IMR-90 (cell line): ENCODE results near the gene RNF114. TPM values are rescaled to one million over a fixed set of nuclear protein-coding genes. Genes with fewer than 3 reads are reported as not detected.

ENCODE experiments used
- ATAC-seq: fragments of 200-7000 bp; cut with Tn5 transposase; 2 replicates; pipeline ENCODE4 v1.9.1; 2020; ENCODE audit warnings: low read depth, mild to moderate bottlenecking, moderate library complexity
- BruUV-seq: library from RNA; stranded (reverse); fragments of 400-500 nt; replicated peaks from 2 replicates; lab custom pipeline; 2021; lab: Mats Ljungman, UMichigan
- CTCF ChIA-PET: fragments of 300-600 bp; formaldehyde crosslinking; extraction: SDS; loops from one replicate; lab custom pipeline; 2021; ENCODE audit warnings: antibody characterized with exemption; lab: Yijun Ruan, JAX
- POLR2A ChIA-PET: fragments of 300-600 bp; sonication (Branson Sonifier 250); formaldehyde crosslinking; loops from one replicate; lab custom pipeline; 2022; ENCODE audit warnings: antibody characterized with exemption; ENCODE audit not compliant: unreplicated experiment; lab: Charles Lee
- DNase-seq: peaks from one replicate; pipeline ENCODE4 v3.0.0; 2013
- H2AFZ ChIP-seq: replicated peaks from 2 replicates; pipeline ENCODE3; 2013; ENCODE audit warnings: low read length, mild to moderate bottlenecking; ENCODE audit not compliant: poor library complexity
- H2AK5ac ChIP-seq: 2 replicates; pipeline ENCODE4 v1.6.1; 2013; ENCODE audit warnings: low read depth, low read length, inconsistent platforms
- H2AK9ac ChIP-seq: replicated peaks from 2 replicates; pipeline ENCODE3; 2013; ENCODE audit warnings: mild to moderate bottlenecking, low read depth, low read length, moderate library complexity; ENCODE audit not compliant: poor library complexity
- H2BK120ac ChIP-seq: 2 replicates; pipeline ENCODE4 v1.6.1; 2013; ENCODE audit warnings: low read depth, low read length, inconsistent platforms
- H2BK15ac ChIP-seq: 3 replicates; pipeline ENCODE4 v1.6.1; 2013; ENCODE audit warnings: low read depth, low read length, inconsistent platforms
- H2BK20ac ChIP-seq: 2 replicates; pipeline ENCODE4 v1.6.1; 2013; ENCODE audit warnings: low read depth, mild to moderate bottlenecking, inconsistent platforms, low read length, moderate library complexity
- H2BK5ac ChIP-seq: 2 replicates; pipeline ENCODE4 v1.6.1; 2013; ENCODE audit warnings: mild to moderate bottlenecking, low read depth, low read length, inconsistent platforms; ENCODE audit not compliant: poor library complexity, severe bottlenecking
- H3K14ac ChIP-seq: replicated peaks from 2 replicates; pipeline ENCODE4 v1.6.1; 2013; ENCODE audit warnings: low read depth, low read length, inconsistent platforms
- H3K18ac ChIP-seq: 2 replicates; pipeline ENCODE4 v1.6.1; 2013; ENCODE audit warnings: low read depth, low read length, control low read depth
- H3K23ac ChIP-seq: 2 replicates; pipeline ENCODE4 v1.6.1; 2013; ENCODE audit warnings: low read depth, low read length, inconsistent platforms
- H3K27ac ChIP-seq: 2 replicates; pipeline ENCODE4 v1.5.1; 2013; ENCODE audit warnings: mild to moderate bottlenecking, control low read depth, low read length; ENCODE audit not compliant: insufficient read depth
- H3K27me3 ChIP-seq: 2 replicates; pipeline ENCODE4 v1.6.1; 2013; ENCODE audit warnings: low read length; ENCODE audit not compliant: control insufficient read depth, insufficient read depth
- H3K36me3 ChIP-seq: 2 replicates; pipeline ENCODE4 v1.6.1; 2013; ENCODE audit warnings: low read length, mixed read lengths; ENCODE audit not compliant: control insufficient read depth, insufficient read depth
- H3K4ac ChIP-seq: 2 replicates; pipeline ENCODE4 v1.6.1; 2013; ENCODE audit warnings: low read depth, low read length, inconsistent platforms
- H3K4me1 ChIP-seq: 2 replicates; pipeline ENCODE4 v1.6.1; 2013; ENCODE audit warnings: low read length, mixed read lengths; ENCODE audit not compliant: control insufficient read depth, insufficient read depth
- H3K4me2 ChIP-seq: 2 replicates; pipeline ENCODE4 v1.6.1; 2013; ENCODE audit warnings: low read depth, mild to moderate bottlenecking, control low read depth, low read length, moderate library complexity
- H3K4me3 ChIP-seq: 2 replicates; pipeline ENCODE4 v1.5.1; 2013; ENCODE audit warnings: low read depth, mild to moderate bottlenecking, control low read depth, low read length, moderate library complexity; ENCODE audit not compliant: insufficient read depth
- H3K56ac ChIP-seq: 2 replicates; pipeline ENCODE4 v1.6.1; 2013; ENCODE audit warnings: low read length, inconsistent platforms; ENCODE audit not compliant: insufficient read depth; ENCODE audit errors: extremely low read depth
- H3K79me1 ChIP-seq, 2 experiments: 2 replicates each; pipeline ENCODE4 v1.6.1; 2013; ENCODE audit warnings: low read length in 2 of 2, inconsistent platforms in 1 of 2, low read depth in 1 of 2
- H3K9ac ChIP-seq: 2 replicates; pipeline ENCODE4 v1.6.1; 2013; ENCODE audit warnings: low read depth, low read length, control low read depth
- H3K9me1 ChIP-seq: 2 replicates; pipeline ENCODE4 v1.6.1; 2013; ENCODE audit warnings: low read length, inconsistent platforms; ENCODE audit not compliant: insufficient read depth
- H3K9me3 ChIP-seq: 2 replicates; pipeline ENCODE4 v1.6.1; 2013; ENCODE audit warnings: low read length; ENCODE audit not compliant: control insufficient read depth, insufficient read depth
- H4K20me1 ChIP-seq: 2 replicates; pipeline ENCODE4 v1.6.1; 2013; ENCODE audit warnings: low read length, inconsistent platforms; ENCODE audit not compliant: insufficient read depth
- H4K5ac ChIP-seq: 2 replicates; pipeline ENCODE4 v1.6.1; 2013; ENCODE audit warnings: mild to moderate bottlenecking, low read depth, low read length, control low read depth
- H4K8ac ChIP-seq, 2 experiments: 2 replicates each; pipeline ENCODE4 v1.6.1; 2013; ENCODE audit warnings: low read depth in 2 of 2, low read length in 2 of 2, control low read depth in 1 of 2, inconsistent platforms in 1 of 2
- H4K91ac ChIP-seq: 2 replicates; pipeline ENCODE4 v1.6.1; 2013; ENCODE audit warnings: low read depth, low read length, inconsistent platforms; ENCODE audit not compliant: insufficient read depth
- CEBPB ChIP-seq: IDR thresholded peaks from 2 replicates; pipeline ENCODE4 v1.6.1; 2012; ENCODE audit warnings: low read depth, low read length, improper control_type of control experiment
- CHD1 ChIP-seq: IDR thresholded peaks from 2 replicates; pipeline ENCODE4 v1.6.1; 2012; ENCODE audit warnings: low read depth, low read length, improper control_type of control experiment
- FOS ChIP-seq: fragments of 150-350 bp; IDR thresholded peaks from 2 replicates; pipeline ENCODE4 v1.6.1; 2016; ENCODE audit warnings: low read depth, low read length
- MAFK ChIP-seq: IDR thresholded peaks from 2 replicates; pipeline ENCODE4 v1.6.1; 2012; ENCODE audit warnings: low read depth, low read length, improper control_type of control experiment
- MAZ ChIP-seq: IDR thresholded peaks from 2 replicates; pipeline ENCODE4 v1.6.1; 2012; ENCODE audit warnings: low read depth, mild to moderate bottlenecking, low read length, improper control_type of control experiment, moderate library complexity, borderline replicate concordance
- MXI1 ChIP-seq: IDR thresholded peaks from 2 replicates; pipeline ENCODE4 v1.6.1; 2012; ENCODE audit warnings: low read depth, mild to moderate bottlenecking, low read length, moderate library complexity, borderline replicate concordance
- NFE2L2 ChIP-seq: fragments of 150-350 bp; IDR thresholded peaks from 2 replicates; pipeline ENCODE4 v1.6.1; 2016; ENCODE audit warnings: low read depth, mild to moderate bottlenecking, low read length
- POLR2A ChIP-seq: IDR thresholded peaks from 2 replicates; pipeline ENCODE4 v1.6.1; 2012; ENCODE audit warnings: mild to moderate bottlenecking, low read depth, low read length
- RAD21 ChIP-seq: IDR thresholded peaks from 2 replicates; pipeline ENCODE4 v1.6.1; 2012; ENCODE audit warnings: low read length, improper control_type of control experiment
- RCOR1 ChIP-seq: IDR thresholded peaks from 2 replicates; pipeline ENCODE4 v1.6.1; 2012; ENCODE audit warnings: mild to moderate bottlenecking, low read length, improper control_type of control experiment; ENCODE audit not compliant: insufficient replicate concordance
- RFX5 ChIP-seq: IDR thresholded peaks from 2 replicates; pipeline ENCODE4 v1.8.0; 2012; ENCODE audit warnings: low read depth, mild to moderate bottlenecking, low read length, moderate library complexity
- SMC3 ChIP-seq: fragments of 150-350 bp; IDR thresholded peaks from 2 replicates; pipeline ENCODE4 v1.6.1; 2016; ENCODE audit warnings: low read depth, mild to moderate bottlenecking, antibody characterized with exemption, low read length, moderate library complexity
- WGBS, 2 experiments: methylation state at CpG; one replicate each; pipeline versions ENCODE4 v1.1.5 to v1.1.7; 2013; ENCODE audit warnings: missing lambda C conversion rate in 2 of 2; ENCODE audit not compliant: insufficient read length in 1 of 2; ENCODE audit errors: extremely low coverage in 2 of 2; 5-methylcytosine and 5-hydroxymethylcytosine counted together
- dilution Hi-C: fragments of 300-500 bp; cut with HindIII; formaldehyde crosslinking; loops from one replicate; pipeline ENCODE4 v1.14.3; 2018; ENCODE audit warnings: low sequenced_read_pairs; ENCODE audit not compliant: unreplicated experiment
- in situ Hi-C: fragments of 300-500 bp; cut with MboI; formaldehyde crosslinking; loops from 3 replicates; pipeline ENCODE4 v1.14.3; 2019; ENCODE audit warnings: low sequenced_read_pairs, inconsistent platforms, mixed read lengths
- intact Hi-C: fragments of 100-400 bp; cut with micrococcal nuclease; formaldehyde crosslinking; loops from 2 replicates; pipeline ENCODE4 v1.10.0; 2022
- polyA plus RNA-seq, 3 experiments: library from polyadenylated mRNA; depleted of rRNA; stranded (reverse); fragments of >200 nt; gene quantifications; 2 replicates each; pipeline ENCODE4 v1.2.3, GENCODE V29; 2012; ENCODE audit warnings: low replicate concordance in 1 of 3
- total RNA-seq: library from RNA; depleted of rRNA; stranded (reverse); fragments of >200 nt; gene quantifications from 2 replicates; pipeline ENCODE4 v1.2.3, GENCODE V29; 2012
- TF ChIP-seq, protein P1 (sequence below): fragments of 150-350 bp; IDR thresholded peaks from 2 replicates; pipeline ENCODE4 v1.6.1; 2016; ENCODE audit warnings: low read depth, mild to moderate bottlenecking, low read length, moderate library complexity, borderline replicate concordance
- TF ChIP-seq, protein P2 (sequence below): fragments of 150-350 bp; IDR thresholded peaks from 2 replicates; pipeline ENCODE4 v1.6.1; 2017; ENCODE audit warnings: mild to moderate bottlenecking, antibody characterized with exemption, low read length, low read depth
- TF ChIP-seq, protein P3 (sequence below): conservative IDR thresholded peaks from 2 replicates; pipeline ENCODE4 v1.5.1; 2012; ENCODE audit warnings: mild to moderate bottlenecking, low read depth, low read length, improper control_type of control experiment

Gene RNF114
- total and polyA plus RNA-seq, 2 of the 4 experiments (the other 2 are of a cell fraction) = 44.6 to 62.3 TPM

DNA sequence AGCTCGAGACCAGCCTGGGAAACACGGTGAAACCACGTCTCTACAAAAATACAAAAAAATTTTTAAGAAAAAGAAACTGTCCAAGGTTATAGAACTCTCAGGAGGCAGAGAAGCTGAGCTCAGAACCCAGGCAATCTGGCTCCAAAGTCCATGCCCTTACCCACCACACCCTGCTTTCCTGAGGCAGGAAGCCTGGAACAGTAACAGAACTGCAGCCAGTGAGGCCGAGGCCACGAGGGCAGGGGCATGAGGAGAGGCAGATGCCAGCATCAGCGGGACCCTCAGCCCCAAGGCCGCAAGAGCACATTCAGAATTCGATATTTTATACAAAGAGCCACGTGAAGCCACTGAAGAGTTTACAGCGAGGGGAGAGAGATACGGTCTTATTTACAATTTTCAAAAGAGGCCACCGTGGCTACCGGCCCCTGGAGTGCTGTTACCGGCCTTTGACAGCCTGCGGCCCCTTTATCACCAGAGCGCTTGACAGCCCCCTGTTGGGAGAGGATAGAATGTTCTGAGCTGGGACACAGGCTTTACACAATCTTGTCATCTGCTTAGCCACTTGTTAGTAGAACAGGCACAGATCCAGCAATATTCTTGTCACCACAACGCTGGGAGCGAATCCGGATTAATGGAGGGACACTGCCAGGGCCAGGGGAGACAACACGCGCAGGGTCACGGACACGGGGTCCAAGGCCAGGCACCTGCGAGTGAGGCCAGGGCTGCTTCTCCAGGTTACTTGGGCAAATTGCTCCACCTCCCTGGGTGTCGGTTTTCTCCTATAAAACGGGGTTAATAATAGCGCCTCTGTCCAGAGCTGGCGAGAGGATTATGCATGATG, 26.5 kb upstream of the RNF114 start:
- no peak overlapping the region for H3K4ac ChIP-seq
- no peak overlapping the region for H4K5ac ChIP-seq
- peaks cover 9% of the 10 kb centered on the region for H3K4me1 ChIP-seq
- in situ Hi-C loops (no loop called here), dilution Hi-C loops (no loop called here), intact Hi-C loops (no loop called here)
- H2AK5ac ChIP-seq = no peak overlapping the region
- ChIA-PET CTCF (no interaction called here), POLR2A (no interaction called here)
- peaks cover 40% of the 10 kb centered on the region for H3K36me3 ChIP-seq
- WGBS, 2 experiments = 72% methylated on average over 17 of the region's 28 CpGs; no CpG with 5 or more reads in 1 of the 2 experiments
- no TSS peak for BruUV-seq
- H3K4me3 ChIP-seq = no peak overlapping the region
- peaks cover 27 to 76% of the 10 kb centered on the region in 2 experiments for H3K79me1 ChIP-seq
- no peak overlapping the region for H2AK9ac ChIP-seq
- no peak overlapping the region for H3K18ac ChIP-seq
- peaks cover 57% of the 10 kb centered on the region for H4K20me1 ChIP-seq
- no peak overlapping the region for H3K9ac ChIP-seq
- no peak overlapping the region for H2BK5ac ChIP-seq
- peak; percentile 44; the same call in 1 of the 2 replicates for ATAC-seq
- no peak overlapping the region for H2BK120ac ChIP-seq
- no peak overlapping the region for H3K27ac ChIP-seq
- DNase-seq = no peak
- no peak overlapping the region for H3K23ac ChIP-seq
- H4K91ac ChIP-seq = no peak overlapping the region
- H3K27me3 ChIP-seq = no peaks in the 10 kb centered on the region
- H4K8ac ChIP-seq = no peak overlapping the region
- no peak overlapping the region for H3K14ac ChIP-seq
- no peak overlapping the region for H3K56ac ChIP-seq
- no peak overlapping the region for H2BK15ac ChIP-seq
- no peak overlapping the region for H2BK20ac ChIP-seq
- H3K4me2 ChIP-seq = no peak overlapping the region
- no peak overlapping the region for H2AFZ ChIP-seq
- H3K9me1 ChIP-seq = no peaks in the 10 kb centered on the region
- H3K9me3 ChIP-seq = no peaks in the 10 kb centered on the region
- TF ChIP-seq MAZ = no peak
- TF ChIP-seq SMC3 = no peak
- TF ChIP-seq RFX5 = no peak
- TF ChIP-seq NFE2L2 = no peak
- no peak for TF ChIP-seq RCOR1
- TF ChIP-seq CHD1 = no peak
- TF ChIP-seq, protein P1, sequence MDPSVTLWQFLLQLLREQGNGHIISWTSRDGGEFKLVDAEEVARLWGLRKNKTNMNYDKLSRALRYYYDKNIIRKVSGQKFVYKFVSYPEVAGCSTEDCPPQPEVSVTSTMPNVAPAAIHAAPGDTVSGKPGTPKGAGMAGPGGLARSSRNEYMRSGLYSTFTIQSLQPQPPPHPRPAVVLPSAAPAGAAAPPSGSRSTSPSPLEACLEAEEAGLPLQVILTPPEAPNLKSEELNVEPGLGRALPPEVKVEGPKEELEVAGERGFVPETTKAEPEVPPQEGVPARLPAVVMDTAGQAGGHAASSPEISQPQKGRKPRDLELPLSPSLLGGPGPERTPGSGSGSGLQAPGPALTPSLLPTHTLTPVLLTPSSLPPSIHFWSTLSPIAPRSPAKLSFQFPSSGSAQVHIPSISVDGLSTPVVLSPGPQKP = no peak
- no peak for TF ChIP-seq POLR2A
- TF ChIP-seq RAD21 = no peak
- no peak for TF ChIP-seq MAFK
- TF ChIP-seq, protein P2, sequence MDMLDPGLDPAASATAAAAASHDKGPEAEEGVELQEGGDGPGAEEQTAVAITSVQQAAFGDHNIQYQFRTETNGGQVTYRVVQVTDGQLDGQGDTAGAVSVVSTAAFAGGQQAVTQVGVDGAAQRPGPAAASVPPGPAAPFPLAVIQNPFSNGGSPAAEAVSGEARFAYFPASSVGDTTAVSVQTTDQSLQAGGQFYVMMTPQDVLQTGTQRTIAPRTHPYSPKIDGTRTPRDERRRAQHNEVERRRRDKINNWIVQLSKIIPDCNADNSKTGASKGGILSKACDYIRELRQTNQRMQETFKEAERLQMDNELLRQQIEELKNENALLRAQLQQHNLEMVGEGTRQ = no peak
- no peak for TF ChIP-seq FOS
- TF ChIP-seq, protein P3, sequence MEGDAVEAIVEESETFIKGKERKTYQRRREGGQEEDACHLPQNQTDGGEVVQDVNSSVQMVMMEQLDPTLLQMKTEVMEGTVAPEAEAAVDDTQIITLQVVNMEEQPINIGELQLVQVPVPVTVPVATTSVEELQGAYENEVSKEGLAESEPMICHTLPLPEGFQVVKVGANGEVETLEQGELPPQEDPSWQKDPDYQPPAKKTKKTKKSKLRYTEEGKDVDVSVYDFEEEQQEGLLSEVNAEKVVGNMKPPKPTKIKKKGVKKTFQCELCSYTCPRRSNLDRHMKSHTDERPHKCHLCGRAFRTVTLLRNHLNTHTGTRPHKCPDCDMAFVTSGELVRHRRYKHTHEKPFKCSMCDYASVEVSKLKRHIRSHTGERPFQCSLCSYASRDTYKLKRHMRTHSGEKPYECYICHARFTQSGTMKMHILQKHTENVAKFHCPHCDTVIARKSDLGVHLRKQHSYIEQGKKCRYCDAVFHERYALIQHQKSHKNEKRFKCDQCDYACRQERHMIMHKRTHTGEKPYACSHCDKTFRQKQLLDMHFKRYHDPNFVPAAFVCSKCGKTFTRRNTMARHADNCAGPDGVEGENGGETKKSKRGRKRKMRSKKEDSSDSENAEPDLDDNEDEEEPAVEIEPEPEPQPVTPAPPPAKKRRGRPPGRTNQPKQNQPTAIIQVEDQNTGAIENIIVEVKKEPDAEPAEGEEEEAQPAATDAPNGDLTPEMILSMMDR = no peak; the same call in 1 of the 2 replicates
- TF ChIP-seq MXI1 = no peak
- no peak for TF ChIP-seq CEBPB
